ENCODE results near the gene LCE2C.
"Not testable (repeated sequence)": the region's sequence is repeated elsewhere in the genome, so short reads cannot be mapped to it uniquely, and the experiment has no call there.

LCE2C gene, protein sequence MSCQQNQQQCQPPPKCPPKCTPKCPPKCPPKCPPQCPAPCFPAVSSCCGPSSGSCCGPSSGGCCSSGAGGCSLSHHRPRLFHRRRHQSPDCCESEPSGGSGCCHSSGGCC

GRCh38 chr1:152674983-152675382, at the start of gene LCE2C:
TSS of gene LCE2C (plus strand) at chr1:152675279. CDS start at chr1:152676016, 737 bp downstream.
- DNase-seq (ENCODE audit: low read depth, low spot score) = not testable (repeated sequence)

DNA sequence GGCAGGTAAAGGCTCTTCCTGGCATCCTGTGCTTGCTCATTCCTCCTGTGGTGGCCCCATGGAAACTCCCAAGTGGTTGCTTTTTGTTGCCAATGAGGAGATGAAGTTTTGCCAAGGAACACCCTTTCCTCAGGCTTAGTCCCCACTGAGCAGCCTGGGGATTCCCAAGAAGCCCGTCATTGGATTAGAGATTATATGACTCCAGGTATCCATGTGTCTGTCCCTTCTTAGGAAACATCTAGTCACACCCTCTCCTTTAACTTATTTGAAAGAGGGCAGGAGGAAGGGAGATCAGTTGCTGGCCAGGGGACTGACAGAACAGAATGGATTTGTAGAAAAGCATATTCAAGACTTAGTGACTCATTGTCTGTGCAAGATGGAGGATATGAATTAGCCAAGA, 48.3 kb upstream of the LCE2C start:
- DNase-seq (ENCODE audit: low read depth, low spot score) = no peak

DNA sequence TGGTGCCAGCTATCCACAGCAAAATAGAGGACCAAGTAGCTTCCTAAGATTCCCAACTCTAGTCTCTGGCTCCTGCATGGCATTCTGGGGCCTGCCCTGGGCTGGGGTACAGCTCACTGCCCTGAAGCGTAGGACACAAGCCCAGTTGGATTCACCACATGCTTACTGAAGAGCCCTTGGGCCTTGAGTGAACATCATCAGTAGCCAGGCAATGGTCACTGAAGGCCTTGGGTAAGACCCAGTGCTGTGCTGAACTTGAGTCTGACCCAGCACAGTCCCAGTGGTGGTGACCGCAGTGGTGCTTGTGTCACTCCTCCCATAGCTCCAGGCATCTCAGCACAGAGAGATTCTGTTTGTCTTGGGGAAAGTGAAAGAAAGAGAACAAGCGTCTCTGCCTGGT, 44.5 kb upstream of the LCE2C start:
- DNase-seq (ENCODE audit: low read depth, low spot score) = no peak

- DNase-seq (ENCODE audit: low read depth, low spot score) = no peak
Observed at GRCh38 chr1:152640351-152640750, 34.7 kb upstream of the LCE2C start.

DNA sequence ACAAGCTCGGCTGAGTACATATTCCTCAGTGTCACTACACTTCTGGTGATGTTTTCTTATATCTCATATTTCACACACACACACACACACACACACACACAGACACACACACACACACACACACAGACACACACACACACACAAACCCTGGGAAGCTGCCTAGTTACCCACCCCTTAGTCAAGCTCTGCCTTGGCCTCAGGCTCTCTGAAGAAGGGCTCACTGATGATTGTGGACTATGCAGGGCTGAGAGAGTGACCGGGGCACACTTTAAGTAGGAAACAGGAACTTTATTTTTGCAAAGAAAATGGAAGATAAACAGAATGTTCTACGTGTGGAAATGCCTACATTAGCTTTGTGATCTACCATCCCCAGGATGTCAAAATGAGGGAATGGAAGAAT, 31.1 kb upstream of the LCE2C start:
- no peak for DNase-seq (ENCODE audit: low read depth, low spot score)

- no peak for DNase-seq (ENCODE audit: low read depth, low spot score)
Observed at GRCh38 chr1:152645146-152645545, 29.9 kb upstream of the LCE2C start.

DNA sequence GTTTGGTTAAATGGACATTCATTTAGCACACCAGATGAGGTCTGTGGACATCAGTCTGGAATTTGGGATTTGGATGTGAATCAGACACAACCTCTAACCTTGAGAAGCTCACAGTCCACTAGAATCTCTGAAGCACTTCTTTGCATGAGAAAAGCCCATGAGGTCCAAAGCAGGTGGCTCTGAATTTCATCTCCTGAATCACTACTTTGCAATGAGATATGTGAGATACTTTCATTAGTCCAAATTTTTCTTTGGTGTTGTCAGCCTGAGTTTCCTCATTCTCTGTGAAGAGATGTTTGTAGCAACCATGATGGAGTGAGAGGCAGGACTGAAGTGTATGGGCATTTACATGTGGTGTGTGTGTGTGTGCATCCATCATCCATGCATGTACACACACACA, 28.4 kb upstream of the LCE2C start:
- no peak for DNase-seq (ENCODE audit: low read depth, low spot score)

GRCh38 chr1:152654110-152654509, 21.0 kb upstream of the LCE2C start:
- no peak for DNase-seq (ENCODE audit: low read depth, low spot score)

DNA sequence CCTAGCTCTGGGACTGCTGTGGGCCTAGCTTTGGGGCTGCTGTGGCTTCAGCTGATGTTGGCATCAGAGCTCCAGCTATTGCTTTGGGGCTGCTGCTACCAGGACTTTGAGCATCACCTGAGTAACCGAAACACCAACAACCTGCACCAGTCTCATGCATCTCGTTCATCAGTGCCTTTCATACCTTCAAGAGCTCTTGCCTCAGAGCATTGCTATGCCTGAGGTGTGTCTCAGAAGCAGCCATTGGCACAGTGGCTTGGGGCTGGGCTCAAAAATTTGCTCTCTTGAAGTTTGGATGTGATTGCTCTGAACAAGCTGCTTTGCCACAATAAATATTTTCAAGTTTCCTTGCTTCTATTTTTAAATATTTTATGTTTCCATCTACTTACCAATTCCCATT, 18.6 kb upstream of the LCE2C start:
- DNase-seq (ENCODE audit: low read depth, low spot score) = no peak

- DNase-seq (ENCODE audit: low read depth, low spot score) = no peak
Observed at GRCh38 chr1:152657677-152658076, 17.4 kb upstream of the LCE2C start.

GRCh38 chr1:152658649-152659048, 16.4 kb upstream of the LCE2C start:
- DNase-seq (ENCODE audit: low read depth, low spot score) = no peak

DNA sequence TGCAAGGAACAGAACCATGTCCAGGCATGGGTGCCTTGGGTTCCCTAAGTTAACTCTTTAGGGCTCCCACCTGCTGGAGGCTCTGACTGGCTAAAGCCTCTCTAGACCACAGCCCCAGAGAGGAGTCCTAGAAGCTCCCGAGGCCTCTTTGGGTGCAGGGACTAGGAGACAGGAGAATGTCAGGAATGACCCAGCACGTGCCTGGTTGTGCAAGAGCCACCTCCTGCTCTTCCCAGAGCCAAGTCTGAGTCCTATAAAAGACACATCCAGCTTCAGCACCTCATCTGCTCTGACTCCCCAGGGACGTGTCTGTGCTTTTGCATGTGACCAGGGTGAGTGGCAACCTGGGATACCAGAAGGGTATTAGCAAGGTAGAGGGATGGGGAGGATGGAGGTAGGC, 12.0 kb upstream of the LCE2C start, which contains the start of gene LCE2D:
LCE2D (plus strand) TSS at position 283 of the 400 bp plus-strand sequence. CDS start 726 bp downstream, outside the sequence.
- no peak for DNase-seq (ENCODE audit: low read depth, low spot score)

DNA sequence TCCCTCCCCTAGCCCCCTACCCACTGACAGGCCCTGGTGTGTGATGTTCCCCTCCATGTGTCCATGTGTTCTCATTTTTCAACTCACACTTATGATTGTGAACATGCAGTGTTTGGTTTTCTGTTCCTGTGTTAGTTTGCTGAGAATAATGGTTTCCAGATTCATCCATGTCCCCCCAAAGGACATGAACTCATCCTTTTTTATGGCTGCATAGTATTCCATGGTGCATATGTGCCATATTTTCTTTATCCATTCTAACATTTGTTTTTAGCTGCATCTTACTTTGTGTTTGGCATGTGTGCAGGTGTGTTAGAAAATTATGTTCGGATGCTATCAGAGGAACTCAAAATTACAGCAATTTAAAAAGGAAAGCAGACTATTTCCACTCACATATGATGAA, 8.9 kb upstream of the LCE2C start:
- DNase-seq (ENCODE audit: low read depth, low spot score) = not testable (repeated sequence)

DNA sequence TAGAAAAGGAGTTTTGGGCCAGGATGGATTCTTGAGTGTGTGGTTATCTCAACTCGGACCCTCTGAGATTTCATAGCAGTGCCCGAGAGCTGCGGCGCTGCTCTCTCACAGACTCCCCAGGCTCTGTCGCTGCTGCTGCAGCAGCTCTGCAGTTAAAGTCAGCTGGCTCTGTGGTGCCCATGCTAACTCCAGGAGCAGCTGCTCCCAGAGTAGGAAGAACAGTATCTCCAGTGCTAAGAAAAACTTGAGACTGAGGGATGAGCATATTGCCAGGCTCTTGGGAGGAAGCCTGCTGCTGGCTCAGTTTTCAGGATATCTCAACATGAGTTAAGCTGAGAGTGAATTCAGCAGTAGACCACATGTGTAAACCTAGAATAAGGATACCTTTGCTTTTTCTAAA, 7.4 kb upstream of the LCE2C start:
- no peak for DNase-seq (ENCODE audit: low read depth, low spot score)

GRCh38 chr1:152673016-152673415, 2.1 kb upstream of the LCE2C start:
- DNase-seq (ENCODE audit: low read depth, low spot score) = no peak

- no peak for DNase-seq (ENCODE audit: low read depth, low spot score)
Observed at GRCh38 chr1:152679459-152679858, 4.4 kb downstream of the LCE2C start.

DNA sequence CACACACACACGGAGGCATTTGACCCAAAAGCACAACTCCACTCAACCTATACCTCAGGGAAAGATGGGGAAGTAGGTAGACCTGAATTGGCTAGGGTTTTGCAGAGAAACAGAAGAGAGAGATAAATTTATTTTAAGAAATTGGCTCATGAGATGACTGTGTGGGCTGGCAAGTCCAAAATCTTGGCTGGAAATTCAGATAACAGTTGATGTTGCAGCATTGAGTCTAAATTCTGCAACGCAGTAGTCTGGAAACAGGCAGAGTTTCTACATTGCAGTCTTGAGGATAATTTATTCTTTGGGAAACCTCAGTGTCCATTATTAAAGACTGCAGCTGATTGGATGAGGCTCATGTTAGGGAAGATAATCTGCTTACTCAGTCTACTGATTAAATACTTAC, 6.5 kb downstream of the LCE2C start:
- no peak for DNase-seq (ENCODE audit: low read depth, low spot score)

GRCh38 chr1:152683846-152684245, 8.8 kb downstream of the LCE2C start:
- no peak for DNase-seq (ENCODE audit: low read depth, low spot score)

GRCh38 chr1:152685823-152686222, 10.7 kb downstream of the LCE2C start, which contains the start of gene LCE2B:
TSS of gene LCE2B (plus strand) at chr1:152686123. CDS start at chr1:152686844, 721 bp downstream.
- not testable (repeated sequence) for DNase-seq (ENCODE audit: low read depth, low spot score)

- no peak for DNase-seq (ENCODE audit: low read depth, low spot score)
Observed at GRCh38 chr1:152697701-152698600, 22.9 kb downstream of the LCE2C start, which contains the start of gene LCE2A. TSS of gene LCE2A (plus strand) at chr1:152698345. CDS start at chr1:152698902, 557 bp downstream.

GRCh38 chr1:152699746-152700145, 24.7 kb downstream of the LCE2C start:
- DNase-seq (ENCODE audit: low read depth, low spot score) = no peak

- DNase-seq (ENCODE audit: low read depth, low spot score) = no peak
Observed at GRCh38 chr1:152707860-152708259, 32.8 kb downstream of the LCE2C start, which contains the start of gene LCE4A. TSS of gene LCE4A (plus strand) at chr1:152708160. CDS start at chr1:152709076, 916 bp downstream.

GRCh38 chr1:152718238-152718637, 43.2 kb downstream of the LCE2C start:
- no peak for DNase-seq (ENCODE audit: low read depth, low spot score)

Measured in activated naive CD8-positive, alpha-beta T cell treated with anti-CD3 and anti-CD28 coated beads, Interleukin-2, amount 50 U/mL, for 16 hours (primary cell).